ENCODE results near the gene IDI2.

DNA sequence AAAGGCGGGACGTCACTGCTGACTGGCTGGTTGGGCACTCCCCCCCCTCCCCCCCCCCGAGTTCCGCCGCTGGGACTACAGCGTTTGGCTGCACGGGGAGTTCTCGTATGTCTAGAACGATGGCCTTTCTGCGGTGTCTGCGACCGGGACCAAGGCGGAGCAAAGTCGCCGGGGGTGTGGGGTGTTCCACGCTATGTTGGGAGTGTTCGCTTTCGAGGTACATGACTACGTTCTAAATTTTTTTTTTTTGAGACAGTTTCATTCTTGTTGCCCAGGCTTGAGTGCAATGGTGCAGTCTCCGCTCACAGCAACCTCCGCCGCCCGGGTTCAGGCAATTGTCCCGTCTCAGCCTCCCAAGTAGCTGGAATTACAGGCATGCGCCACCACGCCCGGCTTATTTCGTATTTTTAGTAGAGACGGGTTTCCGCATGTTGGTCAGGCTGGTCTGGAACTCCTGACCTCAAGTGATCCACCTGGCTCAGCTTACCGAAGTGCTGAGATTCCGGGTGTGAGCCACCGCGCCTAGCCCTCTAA is 23.8 kb upstream of the IDI2 start:
- no peak for TF ChIP-seq POLR2A (IDR thresholded peaks at IDR 0.05)
- TF ChIP-seq, protein P1, sequence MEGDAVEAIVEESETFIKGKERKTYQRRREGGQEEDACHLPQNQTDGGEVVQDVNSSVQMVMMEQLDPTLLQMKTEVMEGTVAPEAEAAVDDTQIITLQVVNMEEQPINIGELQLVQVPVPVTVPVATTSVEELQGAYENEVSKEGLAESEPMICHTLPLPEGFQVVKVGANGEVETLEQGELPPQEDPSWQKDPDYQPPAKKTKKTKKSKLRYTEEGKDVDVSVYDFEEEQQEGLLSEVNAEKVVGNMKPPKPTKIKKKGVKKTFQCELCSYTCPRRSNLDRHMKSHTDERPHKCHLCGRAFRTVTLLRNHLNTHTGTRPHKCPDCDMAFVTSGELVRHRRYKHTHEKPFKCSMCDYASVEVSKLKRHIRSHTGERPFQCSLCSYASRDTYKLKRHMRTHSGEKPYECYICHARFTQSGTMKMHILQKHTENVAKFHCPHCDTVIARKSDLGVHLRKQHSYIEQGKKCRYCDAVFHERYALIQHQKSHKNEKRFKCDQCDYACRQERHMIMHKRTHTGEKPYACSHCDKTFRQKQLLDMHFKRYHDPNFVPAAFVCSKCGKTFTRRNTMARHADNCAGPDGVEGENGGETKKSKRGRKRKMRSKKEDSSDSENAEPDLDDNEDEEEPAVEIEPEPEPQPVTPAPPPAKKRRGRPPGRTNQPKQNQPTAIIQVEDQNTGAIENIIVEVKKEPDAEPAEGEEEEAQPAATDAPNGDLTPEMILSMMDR (IDR thresholded peaks at IDR 0.05) = no peak

Measured in Peyer's patch (tissue), 4 donors.